HAP-1 (cell line): ENCODE results near the gene OPTC.
A peak's percentile ranks its signal among the peaks of the same experiment; 100 is the strongest.

ENCODE experiments used
- DNase-seq, 2 experiments: peaks; one replicate each; pipeline ENCODE4 v3.0.0-alpha.2; 2016 to 2020; ENCODE audit warnings: low spot score in 2 of 2
- H3K27me3 ChIP-seq: fragments of 250-450 bp; sonication (Bioruptor Pico); 2 replicates; pipeline ENCODE4 v1.5.1; 2020; ENCODE audit warnings: low read depth, mild to moderate bottlenecking, moderate library complexity
- H3K36me3 ChIP-seq: fragments of 250-450 bp; sonication (Bioruptor Pico); replicated peaks from 2 replicates; pipeline ENCODE4 v1.5.1; 2020; ENCODE audit warnings: mild to moderate bottlenecking
- H3K4me1 ChIP-seq: fragments of 250-450 bp; sonication (Bioruptor Pico); 2 replicates; pipeline ENCODE4 v1.5.1; 2020; ENCODE audit warnings: mild to moderate bottlenecking
- H3K4me3 ChIP-seq: fragments of 250-450 bp; sonication (Bioruptor Pico); 2 replicates; pipeline ENCODE4 v1.5.1; 2020; ENCODE audit warnings: mild to moderate bottlenecking, moderate library complexity
- H3K9me3 ChIP-seq: fragments of 250-450 bp; sonication (Bioruptor Pico); 2 replicates; pipeline ENCODE4 v1.5.1; 2020; ENCODE audit warnings: mild to moderate bottlenecking, moderate library complexity
- in situ Hi-C: fragments of 300-500 bp; cut with MboI; formaldehyde crosslinking; loops from 3 replicates; pipeline ENCODE4 v1.14.3; 2020; ENCODE audit warnings: low sequenced_read_pairs, inconsistent platforms, mixed read lengths

OPTC gene

GRCh38 chr1:203488539-203488938 lies 5.4 kb upstream of the OPTC start:
- no peaks in the 10 kb centered on the region for H3K4me1 ChIP-seq
- in situ Hi-C loops: loop anchor here (5.0 kb wide), 2 partner anchors 146 to 216 kb away; no protein-coding TSS in a partner anchor

GRCh38 chr1:203490607-203491006 lies 3.3 kb upstream of the OPTC start:
- no peak overlapping the region for H3K4me3 ChIP-seq
- H3K27me3 ChIP-seq: no peaks in the 10 kb centered on the region
- in situ Hi-C loops: no loop called here
- H3K36me3 ChIP-seq: no peaks in the 10 kb centered on the region; the same call in 1 of the 2 replicates
- DNase-seq: no peak
- no peaks in the 10 kb centered on the region for H3K9me3 ChIP-seq
- H3K4me1 ChIP-seq: no peaks in the 10 kb centered on the region

More at GRCh38 chr1:203488539-203488938, 5.4 kb upstream of the OPTC start:
- no peak overlapping the region for H3K4me3 ChIP-seq
- H3K36me3 ChIP-seq: no peaks in the 10 kb centered on the region; the same call in 1 of the 2 replicates
- H3K27me3 ChIP-seq: no peaks in the 10 kb centered on the region
- H3K9me3 ChIP-seq: no peaks in the 10 kb centered on the region
- DNase-seq: no peak

DNA sequence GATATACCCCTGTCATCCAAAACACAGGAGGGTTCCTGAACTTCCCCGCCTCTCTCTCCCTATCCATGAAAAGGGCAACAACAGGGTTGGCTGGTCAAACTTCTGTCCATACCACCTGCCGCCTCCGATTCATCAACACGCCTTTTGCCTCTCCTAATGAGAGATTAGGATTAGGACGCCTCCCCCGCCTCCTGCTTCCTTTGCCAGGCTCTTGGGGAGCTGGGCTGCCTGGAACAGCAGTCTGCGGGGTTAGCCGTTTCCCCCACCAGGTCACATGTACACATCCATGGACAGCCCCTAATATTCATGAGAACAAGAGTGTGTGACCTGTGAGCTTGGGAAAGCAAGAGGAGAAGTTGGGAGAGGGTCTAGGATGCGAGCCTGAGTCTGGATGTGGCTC lies 2.3 kb upstream of the OPTC start:
- Histone ChIP-seq H3K27me3 (no peaks in the 10 kb centered on the region), H3K4me3 (no peak overlapping the region), H3K9me3 (no peaks in the 10 kb centered on the region), H3K4me1 (no peaks in the 10 kb centered on the region), H3K36me3 (no peaks in the 10 kb centered on the region)
- in situ Hi-C loops: no loop called here
- no peak for DNase-seq

DNA sequence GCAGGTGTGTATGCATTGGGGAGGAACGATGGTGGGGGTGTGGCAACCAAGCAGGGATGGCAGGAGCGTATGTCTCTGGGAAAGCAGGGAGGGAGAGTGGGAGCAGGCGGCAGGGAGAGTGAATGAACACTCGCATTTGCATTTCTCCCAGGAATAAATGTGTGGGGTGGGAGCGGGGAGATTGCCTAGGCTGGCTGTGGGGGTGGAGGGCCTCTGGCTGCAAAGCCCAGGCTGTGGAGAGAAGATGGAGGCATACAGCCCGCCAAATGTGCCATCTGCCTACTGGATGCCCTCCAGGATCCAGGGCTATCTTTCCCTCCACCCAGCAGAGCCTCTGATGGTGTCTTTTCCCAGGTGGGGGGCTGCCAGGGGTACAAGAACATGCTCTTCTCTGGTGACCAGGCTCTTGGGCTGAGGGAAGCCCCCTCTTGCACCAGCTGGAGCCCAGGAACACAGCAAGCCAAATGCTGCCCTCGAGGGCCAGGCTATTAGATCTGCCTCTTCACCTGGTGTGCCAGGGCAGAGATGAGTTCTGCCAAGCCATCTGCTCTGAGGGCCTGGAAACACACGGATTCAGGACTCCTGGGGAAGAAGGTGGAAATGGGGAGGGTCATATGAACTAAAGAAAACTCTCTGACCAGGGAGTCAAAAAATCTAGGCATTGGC lies 1.7 kb upstream of the OPTC start:
- Histone ChIP-seq H3K4me3 (no peak overlapping the region), H3K36me3 (no peaks in the 10 kb centered on the region), H3K27me3 (no peaks in the 10 kb centered on the region), H3K4me1 (no peaks in the 10 kb centered on the region), H3K9me3 (no peaks in the 10 kb centered on the region)
- in situ Hi-C loops: no loop called here
- DNase-seq: no peak

GRCh38 chr1:203492748-203493130 lies 1.2 kb upstream of the OPTC start:
- DNase-seq: no peak
- H3K4me1 ChIP-seq: no peaks in the 10 kb centered on the region
- no peaks in the 10 kb centered on the region for H3K36me3 ChIP-seq
- no peaks in the 10 kb centered on the region for H3K9me3 ChIP-seq
- in situ Hi-C loops: no loop called here
- H3K4me3 ChIP-seq: no peak overlapping the region
- no peaks in the 10 kb centered on the region for H3K27me3 ChIP-seq

GRCh38 chr1:203495845-203496244 lies 1.9 kb downstream of the OPTC start:
- Histone ChIP-seq H3K36me3 (no peaks in the 10 kb centered on the region), H3K4me1 (no peaks in the 10 kb centered on the region), H3K9me3 (no peaks in the 10 kb centered on the region), H3K27me3 (no peaks in the 10 kb centered on the region), H3K4me3 (no peak overlapping the region)
- in situ Hi-C loops: no loop called here
- no peak for DNase-seq

DNA sequence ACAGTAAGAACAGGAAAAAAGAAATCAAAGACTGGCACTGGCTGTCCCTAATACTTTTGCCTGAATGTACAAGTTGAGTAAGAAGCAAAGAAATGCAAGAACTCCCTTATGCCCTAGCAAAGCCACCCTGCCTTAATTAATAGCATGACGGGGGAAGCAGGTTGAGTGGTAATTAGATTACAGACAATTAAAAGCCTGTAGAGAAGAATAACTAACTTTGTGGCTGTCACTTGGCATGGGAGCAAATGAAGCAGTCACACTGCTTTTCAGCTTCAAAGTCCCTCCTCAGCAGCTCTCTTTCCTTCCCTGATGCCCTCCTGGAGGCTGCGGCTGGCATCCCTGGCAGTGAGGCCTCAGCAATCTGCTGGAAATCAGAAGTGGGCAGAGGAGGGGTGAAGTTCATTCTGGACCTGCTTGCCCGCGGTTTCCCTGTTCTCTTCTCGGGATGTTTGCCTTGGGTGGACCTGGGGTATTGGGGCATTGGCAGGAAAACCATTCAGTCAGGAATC lies 3.4 kb downstream of the OPTC start:
- in situ Hi-C loops: no loop called here
- H3K4me3 ChIP-seq: no peak overlapping the region
- H3K36me3 ChIP-seq: no peaks in the 10 kb centered on the region
- H3K4me1 ChIP-seq: no peaks in the 10 kb centered on the region
- no peaks in the 10 kb centered on the region for H3K27me3 ChIP-seq
- no peak for DNase-seq
- no peaks in the 10 kb centered on the region for H3K9me3 ChIP-seq

DNA sequence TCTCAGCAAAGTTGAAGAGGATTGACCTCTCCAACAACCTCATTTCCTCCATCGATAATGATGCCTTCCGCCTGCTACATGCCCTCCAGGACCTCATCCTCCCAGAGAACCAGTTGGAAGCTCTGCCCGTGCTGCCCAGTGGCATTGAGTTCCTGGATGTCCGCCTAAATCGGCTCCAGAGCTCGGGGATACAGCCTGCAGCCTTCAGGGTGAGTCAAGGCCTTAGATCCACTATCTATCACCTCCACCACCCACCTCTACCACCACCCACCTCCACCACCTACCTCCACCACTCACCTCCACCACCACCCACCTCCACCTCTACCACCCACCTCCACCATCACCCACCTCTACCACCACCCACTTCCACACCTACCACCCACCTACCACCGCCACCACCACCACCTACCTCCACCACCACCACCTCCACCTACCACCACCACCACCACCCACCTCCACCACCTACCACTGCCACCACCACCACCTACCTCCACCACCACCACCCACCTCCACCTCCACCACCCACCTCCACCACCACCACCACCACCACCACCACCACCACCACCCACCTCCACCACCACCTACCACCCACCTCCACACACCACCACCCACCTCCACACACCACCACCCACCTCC lies 5.8 kb downstream of the OPTC start:
- Histone ChIP-seq H3K27me3 (no peaks in the 10 kb centered on the region), H3K4me1 (no peaks in the 10 kb centered on the region), H3K9me3 (no peaks in the 10 kb centered on the region), H3K4me3 (no peak overlapping the region), H3K36me3 (no peaks in the 10 kb centered on the region)
- DNase-seq: no peak
- in situ Hi-C loops: loop anchor here (5.0 to 25.0 kb wide), 2 partner anchors 203 to 638 kb away; no protein-coding TSS in a partner anchor

DNA sequence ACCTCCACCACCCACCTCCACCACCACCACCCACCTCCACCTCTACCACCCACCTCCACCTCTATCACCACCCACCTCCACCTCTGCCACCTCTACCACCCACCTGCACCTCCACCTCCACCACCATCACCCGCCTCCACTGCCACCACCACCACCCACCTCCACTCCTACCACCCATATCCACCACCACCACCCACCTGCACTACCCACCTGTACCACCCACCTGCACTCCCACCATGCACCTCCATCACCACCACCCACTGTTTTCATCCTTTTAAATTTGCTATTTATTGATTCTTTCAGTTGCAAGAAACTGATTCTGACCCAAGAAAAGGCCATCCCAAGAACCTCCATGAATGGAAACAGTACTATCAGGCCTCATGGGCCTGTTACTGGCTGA lies 6.3 kb downstream of the OPTC start:
- Histone ChIP-seq H3K9me3 (no peaks in the 10 kb centered on the region), H3K27me3 (no peaks in the 10 kb centered on the region), H3K36me3 (no peaks in the 10 kb centered on the region), H3K4me1 (no peaks in the 10 kb centered on the region), H3K4me3 (no peak overlapping the region)
- in situ Hi-C loops: loop anchor here (5.0 to 25.0 kb wide), 2 partner anchors 202 to 637 kb away; no protein-coding TSS in a partner anchor
- DNase-seq: no peak

- Histone ChIP-seq H3K4me3 (no peak overlapping the region), H3K27me3 (no peaks in the 10 kb centered on the region), H3K36me3 (no peaks in the 10 kb centered on the region), H3K9me3 (no peaks in the 10 kb centered on the region), H3K4me1 (no peaks in the 10 kb centered on the region; the same call in 1 of the 2 replicates)
- DNase-seq: no peak
- in situ Hi-C loops: loop anchor here (5.0 to 25.0 kb wide), 2 partner anchors 198 to 633 kb away; no protein-coding TSS in a partner anchor
Measured at GRCh38 chr1:203503836-203504235, 9.9 kb downstream of the OPTC start.

DNA sequence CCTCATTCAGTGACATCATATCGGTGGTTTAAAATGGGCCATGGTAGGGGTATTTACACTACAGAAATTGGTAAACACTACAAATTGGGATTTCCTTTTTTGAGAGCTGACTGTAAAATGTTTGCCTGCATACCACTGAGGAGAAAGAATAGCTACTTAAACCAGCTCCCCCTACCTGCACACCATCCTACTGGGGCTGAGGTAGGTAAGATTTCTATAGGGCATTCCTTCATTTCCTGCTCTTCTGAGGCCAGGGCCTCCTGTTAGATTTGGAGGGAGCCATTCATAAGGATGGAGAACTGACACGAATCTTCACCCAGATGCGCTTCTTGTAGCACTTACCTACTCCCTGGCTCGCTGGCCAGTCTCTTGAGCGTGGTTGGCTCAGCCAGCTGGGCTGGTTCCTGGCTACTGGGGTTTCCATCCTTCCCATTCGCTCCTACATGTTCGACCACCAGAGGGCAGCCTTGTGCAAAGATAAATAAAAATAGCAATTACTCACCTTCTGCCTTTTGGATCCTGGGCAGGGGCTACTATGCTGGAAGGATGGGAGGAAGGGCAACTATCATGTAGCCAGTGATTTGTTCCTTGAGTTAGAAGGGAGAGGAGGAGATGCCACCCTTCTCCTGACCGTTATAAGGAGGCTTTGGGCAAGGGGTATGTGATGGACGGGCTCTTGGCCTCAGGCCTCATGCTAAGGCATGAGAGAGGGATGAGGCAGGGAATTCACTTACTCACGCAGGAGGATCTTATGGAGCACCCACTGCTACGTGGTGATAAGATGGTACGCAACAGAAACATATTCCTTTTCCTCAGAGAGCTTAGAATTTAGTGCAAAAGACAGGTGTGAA lies 10.7 kb downstream of the OPTC start:
- in situ Hi-C loops: loop anchor here (5.0 to 25.0 kb wide), 2 partner anchors 198 to 633 kb away; no protein-coding TSS in a partner anchor
- Histone ChIP-seq H3K4me1 (no peaks in the 10 kb centered on the region; the same call in 1 of the 2 replicates), H3K27me3 (no peaks in the 10 kb centered on the region), H3K9me3 (no peaks in the 10 kb centered on the region), H3K36me3 (no peaks in the 10 kb centered on the region), H3K4me3 (no peak overlapping the region)
- DNase-seq: peak; percentile 64 to 89

GRCh38 chr1:203505526-203506204 lies 11.7 kb downstream of the OPTC start:
- Histone ChIP-seq H3K9me3 (no peaks in the 10 kb centered on the region), H3K27me3 (no peaks in the 10 kb centered on the region), H3K4me3 (no peak overlapping the region), H3K36me3 (no peaks in the 10 kb centered on the region), H3K4me1 (no peaks in the 10 kb centered on the region; the same call in 1 of the 2 replicates)
- in situ Hi-C loops: loop anchor here (25.0 kb wide), 1 partner anchor 632 kb away; no protein-coding TSS in a partner anchor
- DNase-seq: no peak
